ENCODE measurements around the gene MYO3B. TPM values are rescaled to one million over a fixed set of nuclear protein-coding genes. Genes with fewer than 3 reads are reported as not detected.

The MYO3B gene
- total RNA-seq, 1 experiment from 2014 or later, result 0.63 TPM

GRCh38 chr2:170255137-170255536 lies 77.2 kb downstream of the MYO3B start:
- Histone ChIP-seq H3K14ac (ENCODE audit: insufficient read depth, low read length) (no peak overlapping the region), H2AFZ (ENCODE audit: low read length) (no peak overlapping the region), H2BK5ac (ENCODE audit: insufficient read length, low read length) (no peak overlapping the region), H2AK5ac (ENCODE audit: insufficient read length, low read length) (no peak overlapping the region), H2BK120ac (ENCODE audit: low read depth, low read length, poor library complexity, severe bottlenecking) (no peak overlapping the region), H4K91ac (ENCODE audit: insufficient read length, low read depth, low read length) (no peak overlapping the region), H4K8ac (replicated peaks; ENCODE audit: insufficient read length, low read depth, low read length) (no peak overlapping the region), H3K27ac (ENCODE audit: insufficient read length, low read depth, low read length) (no peak overlapping the region), H4K5ac (ENCODE audit: insufficient read length, low read depth, low read length) (no peak overlapping the region), H3K4ac (ENCODE audit: low read depth, low read length) (no peak overlapping the region), H3K27me3 (ENCODE audit: insufficient read depth, low read length) (no peaks in the 10 kb centered on the region), H3K56ac (ENCODE audit: insufficient read length, low read depth, low read length) (no peak overlapping the region), H3K79me1 (ENCODE audit: insufficient read depth, low read depth, low read length, poor library complexity, severe bottlenecking) (no peaks in the 10 kb centered on the region), H3K23ac (ENCODE audit: insufficient read length, low read depth, low read length) (no peak overlapping the region), H3K4me1 (ENCODE audit: insufficient read depth, low read length) (no peaks in the 10 kb centered on the region), H3K23me2 (ENCODE audit: insufficient read length, low read depth, low read length, poor library complexity, severe bottlenecking) (no peaks in the 10 kb centered on the region), H3K9me3 (ENCODE audit: control insufficient read depth, low read depth, low read length) (no peaks in the 10 kb centered on the region), H2BK15ac (ENCODE audit: low read depth, low read length) (no peak overlapping the region), H3K9ac (ENCODE audit: extremely low read depth, insufficient read length, low read length) (no peak overlapping the region), H3K4me2 (ENCODE audit: insufficient read depth, insufficient read length, low read length) (no peak overlapping the region), H4K20me1 (ENCODE audit: control insufficient read depth, insufficient read depth, insufficient read length) (no peaks in the 10 kb centered on the region), H3T11ph (ENCODE audit: low read length) (no peak overlapping the region), H3K18ac (ENCODE audit: insufficient read length, low read depth, low read length) (no peak overlapping the region), H2BK12ac (ENCODE audit: insufficient read length, low read depth, low read length) (no peak overlapping the region), H2BK20ac (ENCODE audit: low read depth, low read length, poor library complexity, severe bottlenecking) (no peak overlapping the region), H3K79me2 (ENCODE audit: insufficient read depth, low read length) (no peaks in the 10 kb centered on the region)
- DNase-seq, result no peak
- Mint-ChIP-seq H3K36me3 (ENCODE audit: insufficient read depth in 1 of 3, low read depth in 3 of 3) (peaks cover 0 to under 1% (median 0%) of the 10 kb centered on the region in 3 experiments; a peak in 2 of 7 replicates), H3K4me1 (no peaks in the 10 kb centered on the region; a peak in 1 of 4 replicates), H3K9me3 (peaks cover 0 to 2% of the 10 kb centered on the region in 2 experiments; a peak in 4 of 5 replicates), H3K27me3 (ENCODE audit: low read depth) (no peaks in the 10 kb centered on the region; the same call in 1 of the 2 replicates), H3K27ac (no peak overlapping the region), H3K4me3 (no peak overlapping the region)
- WGBS (ENCODE audit: extremely low coverage, insufficient read length, low lambda C conversion rate), result no CpG with 5 or more reads among the region's 3 CpGs
- TF ChIP-seq CTCF (conservative IDR thresholded peaks at IDR 0.05), result no peak

All from H9 (cell line).